ENCODE data around the gene CFAP92.

- no peak for TF ChIP-seq CTCF (conservative IDR thresholded peaks at IDR 0.05; ENCODE audit: low read depth, low read length)
- no peak for TF ChIP-seq EZH2phosphoT487 (IDR thresholded peaks at IDR 0.05; ENCODE audit: borderline replicate concordance, low read length)
- no peak for TF ChIP-seq EZH2 (IDR thresholded peaks at IDR 0.05; ENCODE audit: low read length, unreplicated experiment)
These were observed 126.4 kb downstream of the CFAP92 start for GRCh38 chr3:128867200-128868125.
